HG02981 (cell line): ENCODE measurements around the gene SMIM7.

ENCODE experiments used
- ATAC-seq: cut with Tn5 transposase; IDR thresholded peaks from one replicate; pipeline ENCODE4 v1.9.1; 2021; ENCODE audit warnings: mild to moderate bottlenecking, moderate library complexity; ENCODE audit not compliant: unreplicated experiment

SMIM7 gene

DNA sequence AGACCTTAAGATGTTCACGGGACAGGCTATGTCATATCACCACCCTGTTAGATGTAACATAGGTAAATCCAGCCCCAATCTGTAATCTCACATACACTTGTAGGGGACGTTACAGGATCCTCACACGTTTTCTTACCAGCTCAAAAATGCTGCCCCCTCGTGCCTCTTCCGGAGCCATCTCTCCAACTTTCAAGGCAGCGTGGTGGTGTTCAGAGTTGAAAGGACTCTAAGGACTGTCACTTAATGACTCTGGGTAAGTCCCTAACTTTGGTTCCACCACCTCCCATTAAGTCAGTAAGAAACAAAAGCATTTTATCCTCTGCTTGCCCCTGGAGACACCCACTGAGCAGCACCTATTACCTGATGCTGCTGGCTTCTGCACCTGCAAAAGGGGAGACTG is 36.4 kb downstream of the SMIM7 start:
- ATAC-seq, result no peak

DNA sequence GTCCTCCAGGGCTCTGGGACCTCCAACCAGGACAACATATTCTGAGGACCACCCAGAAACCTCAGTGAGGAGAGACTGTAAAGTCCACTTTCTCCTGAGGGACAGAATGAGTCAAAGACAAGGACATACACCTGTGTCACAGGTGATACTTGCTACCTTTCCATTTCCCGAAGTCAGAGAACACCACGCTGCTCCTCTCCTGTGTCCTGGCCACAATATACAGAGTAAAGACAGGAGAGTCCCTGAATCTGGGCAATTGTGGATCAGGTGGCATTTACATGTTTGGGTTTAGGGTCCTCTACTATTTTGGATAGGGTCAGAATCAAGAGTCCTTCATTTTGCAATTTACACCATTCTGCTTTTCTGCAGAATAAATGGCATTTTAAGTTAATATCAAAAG is 36.9 kb downstream of the SMIM7 start:
- ATAC-seq, result no peak

DNA sequence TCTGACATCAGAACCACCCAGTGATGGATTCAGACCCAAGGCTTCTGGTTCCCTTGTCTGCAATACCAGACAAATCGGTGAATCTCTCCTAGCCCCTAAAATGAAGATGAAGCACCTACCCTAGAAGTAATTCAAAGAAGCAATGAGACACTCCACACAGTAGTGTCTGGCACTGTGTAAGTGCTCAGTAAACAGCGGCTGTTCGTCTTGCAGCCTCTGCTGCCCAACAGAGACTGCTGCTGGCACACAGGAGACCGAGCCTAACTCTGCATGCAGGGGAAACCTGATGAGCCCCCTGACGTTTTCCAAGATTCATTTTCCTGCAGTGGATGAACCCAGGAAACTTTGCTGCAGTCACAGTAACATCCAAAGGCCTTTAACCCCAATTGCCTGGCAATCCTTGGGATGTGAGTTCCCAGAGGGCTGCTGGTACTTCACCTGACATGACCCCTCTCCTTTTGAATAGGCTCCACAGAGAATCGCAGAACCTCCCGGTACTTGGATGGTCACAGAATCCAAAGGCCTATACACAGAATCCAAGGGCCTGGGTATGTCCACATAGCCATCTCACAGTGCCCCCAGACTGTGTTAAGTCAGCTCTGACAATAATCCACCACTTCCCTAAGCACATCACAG is 38.7 kb downstream of the SMIM7 start:
- no peak for ATAC-seq

DNA sequence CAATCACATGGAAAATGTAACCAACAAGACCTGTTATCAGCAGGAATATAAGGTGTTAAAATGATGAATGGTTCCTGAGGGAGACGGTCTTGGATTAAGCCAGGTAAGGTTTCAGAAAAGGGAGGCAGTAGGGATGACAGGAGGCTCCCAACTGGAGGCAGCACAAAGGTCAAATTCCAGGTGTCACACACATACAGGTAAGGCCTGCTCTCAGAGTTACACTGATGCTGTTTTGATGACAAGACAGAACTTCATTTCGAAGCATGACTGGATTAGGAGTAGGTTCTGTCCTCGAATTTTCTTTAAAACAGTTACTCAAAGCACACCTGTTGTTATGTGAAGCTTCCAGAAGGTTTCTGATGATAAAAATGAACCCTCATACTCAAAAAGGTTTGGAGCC is 39.4 kb downstream of the SMIM7 start:
- ATAC-seq, result no peak

DNA sequence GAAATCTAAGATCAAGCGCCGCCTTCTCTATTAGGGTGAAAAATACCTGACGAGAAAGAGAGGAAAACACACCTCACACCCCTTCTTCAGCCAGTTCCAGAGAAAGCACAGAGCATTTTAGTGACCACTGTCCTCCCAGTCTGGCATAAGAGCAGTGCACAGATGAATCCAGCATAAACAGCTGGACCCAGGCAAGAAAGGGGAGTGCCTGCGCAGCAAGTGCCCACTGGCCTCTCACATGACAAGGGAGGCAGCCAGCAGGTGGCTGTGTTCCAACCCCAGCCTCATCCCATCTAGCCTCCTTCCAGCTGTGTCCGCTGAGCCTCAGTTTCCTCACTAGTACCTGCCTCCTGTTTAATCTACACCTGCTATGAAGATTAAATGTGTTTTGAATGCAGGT is 39.9 kb downstream of the SMIM7 start:
- no peak for ATAC-seq

DNA sequence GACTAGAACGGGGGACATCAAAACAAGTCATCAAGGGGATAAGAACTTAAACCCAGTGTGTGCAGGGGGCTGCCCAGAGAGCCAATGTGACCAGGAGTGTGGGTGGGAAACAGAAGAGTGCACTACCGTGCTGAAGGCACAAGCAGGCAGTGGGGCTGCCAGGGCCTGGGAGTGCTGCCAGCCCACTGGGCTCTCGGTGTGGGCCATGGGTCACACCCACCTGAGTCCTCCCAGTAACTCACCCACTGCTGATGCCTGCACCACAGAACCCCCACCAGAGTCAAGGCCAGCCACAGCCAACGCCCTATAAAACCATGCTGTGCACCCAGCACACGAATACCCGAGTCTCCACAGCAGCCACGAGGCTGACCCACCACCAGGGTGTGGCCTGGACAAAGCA is 40.5 kb downstream of the SMIM7 start:
- ATAC-seq, result no peak

DNA sequence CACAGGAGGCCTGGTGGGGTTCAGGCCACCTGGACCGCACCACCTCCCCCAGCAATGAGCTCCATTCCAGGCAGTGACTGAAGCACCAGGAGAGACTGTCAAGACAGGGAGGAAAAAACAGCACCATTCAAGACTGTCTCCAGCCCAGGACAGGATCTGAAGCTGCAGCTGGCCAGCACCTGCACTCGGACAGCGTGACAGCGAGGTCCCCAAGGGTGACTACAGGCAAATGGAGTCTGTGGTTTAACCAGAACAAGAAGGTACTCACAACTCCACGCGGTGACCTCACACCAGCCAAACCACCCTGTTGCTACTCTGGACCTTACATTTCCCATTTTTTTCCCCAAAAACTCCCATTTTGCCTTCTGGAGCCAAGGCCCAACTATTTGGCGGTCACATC is 41.7 kb downstream of the SMIM7 start:
- ATAC-seq, result no peak

DNA sequence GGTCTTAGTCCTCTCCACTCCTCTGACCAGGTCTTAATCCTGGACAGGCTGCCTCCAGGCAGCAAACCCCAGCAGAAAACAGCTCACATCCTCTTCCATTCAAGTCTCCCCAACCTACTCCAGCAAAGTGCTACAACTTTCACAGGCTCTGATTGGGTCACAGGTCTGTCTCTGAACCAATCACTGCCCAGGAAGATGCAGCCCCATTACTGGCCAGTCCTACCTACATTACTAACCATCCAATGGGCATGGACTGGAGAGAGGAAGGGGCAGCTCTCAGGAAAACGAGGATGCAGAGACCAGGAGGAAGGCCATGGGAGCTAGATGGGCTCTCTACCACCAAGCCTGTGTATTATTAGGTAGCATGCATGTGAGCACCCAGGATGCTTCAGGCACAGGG is 44.1 kb downstream of the SMIM7 start:
- no peak for ATAC-seq

DNA sequence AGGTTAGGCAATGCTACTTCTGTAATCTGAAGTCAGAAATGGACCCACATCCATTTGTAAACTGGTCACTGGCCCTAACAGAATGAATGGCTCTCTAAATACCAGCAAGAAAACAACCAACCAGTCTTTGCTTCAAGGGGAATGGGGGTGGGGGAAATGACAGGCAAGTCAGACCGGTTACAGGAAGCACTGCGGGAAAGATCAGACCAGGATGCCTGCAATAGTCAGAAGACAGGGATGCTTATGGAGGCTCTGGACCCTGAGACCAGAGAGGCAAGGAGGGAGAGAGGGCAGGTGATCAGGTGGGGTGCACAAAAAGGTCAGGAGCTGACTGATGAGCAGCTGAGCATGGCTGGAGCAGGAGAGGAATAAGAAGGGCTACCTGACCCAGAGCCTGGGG is 45.0 kb downstream of the SMIM7 start:
- ATAC-seq, result no peak

DNA sequence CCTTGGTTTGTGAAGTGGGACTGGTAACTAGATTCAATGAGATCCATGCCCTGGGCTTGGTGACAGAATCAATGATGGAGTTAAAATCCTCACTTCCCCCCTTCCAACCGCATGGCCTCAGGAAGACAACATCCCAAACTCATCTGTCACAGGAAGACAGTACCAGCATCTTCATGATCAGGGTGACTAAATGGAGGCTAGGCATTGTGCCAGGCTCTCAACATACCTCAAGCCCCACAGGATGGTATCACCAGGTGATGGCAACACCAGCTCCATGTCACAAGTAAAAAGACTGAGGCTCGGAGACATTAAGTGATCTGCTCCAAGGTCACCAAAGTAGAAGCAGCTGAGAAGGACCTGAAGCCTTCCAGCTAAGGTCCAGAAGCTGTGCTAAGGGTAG is 46.1 kb downstream of the SMIM7 start:
- ATAC-seq, result no peak

DNA sequence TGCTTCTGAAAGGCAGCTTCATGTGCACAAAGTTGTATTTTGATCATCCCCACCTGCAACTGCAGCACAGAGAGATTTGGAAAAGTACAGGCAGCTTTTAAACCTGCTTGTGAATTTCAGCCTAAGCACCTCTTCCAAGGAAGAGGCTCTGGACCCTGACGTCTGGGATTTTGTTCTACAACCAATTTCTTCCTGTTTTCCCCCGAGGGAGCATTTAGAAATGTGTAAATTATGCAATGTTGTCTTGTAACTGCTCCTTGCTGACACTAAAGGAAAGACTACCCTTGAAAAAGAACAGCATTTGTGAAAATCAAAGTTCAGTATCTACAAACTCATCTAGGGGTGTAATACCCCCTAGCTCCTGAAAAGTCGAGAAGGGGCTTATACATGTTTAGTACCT is 47.3 kb downstream of the SMIM7 start:
- no peak for ATAC-seq

DNA sequence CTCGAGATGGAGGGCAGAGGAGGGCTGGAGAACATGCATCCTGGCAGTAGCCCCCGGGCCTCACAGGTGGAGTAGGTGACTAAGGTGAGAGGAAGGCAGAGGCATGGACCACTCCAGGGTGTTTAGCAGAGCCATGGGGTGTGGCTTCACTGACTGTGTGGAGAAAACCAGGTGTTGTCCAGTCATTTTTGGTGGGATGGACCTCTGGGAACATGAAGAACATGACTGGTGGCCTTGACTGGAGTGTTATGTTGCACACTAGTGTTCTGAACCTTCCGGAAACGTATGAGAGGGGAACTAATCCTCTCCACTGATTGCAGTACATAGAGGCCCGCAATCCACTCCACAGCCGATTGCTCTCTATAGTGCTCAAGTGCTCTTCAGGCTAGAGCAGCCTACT is 48.8 kb downstream of the SMIM7 start:
- no peak for ATAC-seq

DNA sequence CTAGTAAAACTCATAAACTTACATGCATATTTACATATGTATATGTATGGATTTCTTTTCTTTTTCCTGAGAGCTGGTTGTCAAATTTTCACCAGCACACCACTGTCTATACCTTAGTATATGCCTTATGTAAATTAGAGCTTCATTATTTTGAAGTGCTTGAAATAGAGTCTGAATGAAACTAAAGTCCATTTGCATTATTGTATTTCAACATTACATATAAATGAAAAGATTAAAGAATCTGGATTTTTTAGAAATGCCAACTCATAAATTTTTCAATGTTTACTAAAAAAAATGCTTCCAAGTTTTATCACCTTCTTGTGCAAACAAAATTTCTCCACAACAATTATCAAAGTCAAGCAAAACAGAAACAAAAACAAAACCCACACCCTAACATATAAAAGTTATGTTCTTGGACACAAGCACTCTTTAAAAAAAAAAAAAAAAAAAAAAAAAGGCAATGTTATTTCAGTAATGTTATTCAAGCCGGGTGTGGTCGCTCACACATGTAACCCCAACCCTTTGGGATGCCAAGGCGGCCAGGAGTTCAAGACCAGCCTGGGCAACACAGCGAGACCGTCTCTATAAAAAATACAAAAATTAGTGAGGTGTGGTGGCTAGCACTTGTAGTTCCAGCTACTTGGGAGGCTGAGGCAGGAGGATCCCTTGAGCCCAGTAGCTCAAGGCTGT is 50.3 kb downstream of the SMIM7 start:
- no peak for ATAC-seq

DNA sequence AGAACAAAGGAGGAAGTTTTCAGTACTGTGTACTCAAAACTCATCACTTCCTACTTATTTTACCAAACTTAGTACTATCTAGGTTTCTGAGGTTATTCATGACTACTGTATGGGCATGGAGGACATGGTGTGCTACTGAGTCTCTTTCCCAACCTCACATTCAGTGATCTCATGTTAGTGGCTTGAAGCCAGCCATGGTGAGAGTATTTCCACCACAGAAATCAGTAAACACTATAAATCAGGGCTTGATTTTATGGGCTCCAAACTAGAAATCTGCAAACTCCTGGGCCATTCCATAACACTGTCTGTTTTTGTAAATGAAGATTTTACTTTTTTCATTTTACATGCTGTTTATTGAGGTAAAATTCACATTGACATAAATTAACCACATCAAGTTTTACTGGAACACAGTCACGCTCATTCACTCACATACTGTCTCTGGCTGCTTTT is 51.6 kb downstream of the SMIM7 start:
- no peak for ATAC-seq

DNA sequence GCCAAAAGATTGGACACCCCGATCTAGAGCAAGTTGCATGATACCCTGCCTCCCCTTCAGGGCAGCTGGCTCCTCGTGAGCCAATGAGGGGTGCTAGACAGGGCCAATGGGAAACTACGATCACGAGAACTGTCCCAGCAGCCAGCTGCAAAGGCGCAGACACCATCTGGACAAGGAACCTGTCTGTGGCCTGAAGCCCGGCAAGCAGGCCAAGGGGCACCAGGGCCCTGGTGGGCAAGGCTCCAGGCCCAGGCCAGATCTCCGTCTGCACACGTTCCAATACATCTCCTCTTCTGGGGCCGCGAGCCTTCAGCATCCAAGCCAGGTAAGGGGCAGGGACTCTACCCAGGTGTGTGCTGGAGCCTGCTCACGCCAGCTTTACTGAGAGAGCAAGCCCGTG is 52.1 kb downstream of the SMIM7 start:
- ATAC-seq, result no peak

DNA sequence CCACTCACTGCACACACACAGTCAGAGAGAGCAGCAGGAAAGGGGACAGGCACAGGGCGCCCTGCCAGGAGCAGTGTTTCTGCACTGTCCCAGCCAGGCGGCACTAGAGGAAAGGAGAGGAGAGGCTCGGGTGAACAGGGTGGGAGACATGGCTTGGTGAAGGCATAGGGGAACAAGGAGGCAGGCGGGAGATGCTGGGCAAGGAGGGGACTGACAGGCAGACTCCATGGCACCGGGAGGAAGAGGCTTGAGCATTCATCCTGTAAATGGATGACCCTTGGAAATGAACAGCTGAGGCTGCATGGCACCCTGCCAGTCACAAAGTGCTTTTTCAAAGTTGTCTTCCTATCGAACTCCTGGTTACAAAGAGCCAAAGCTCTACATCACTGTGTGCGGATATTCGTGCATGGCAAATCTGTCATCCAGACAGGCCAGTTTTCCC is 54.4 kb downstream of the SMIM7 start:
- ATAC-seq, result no peak

DNA sequence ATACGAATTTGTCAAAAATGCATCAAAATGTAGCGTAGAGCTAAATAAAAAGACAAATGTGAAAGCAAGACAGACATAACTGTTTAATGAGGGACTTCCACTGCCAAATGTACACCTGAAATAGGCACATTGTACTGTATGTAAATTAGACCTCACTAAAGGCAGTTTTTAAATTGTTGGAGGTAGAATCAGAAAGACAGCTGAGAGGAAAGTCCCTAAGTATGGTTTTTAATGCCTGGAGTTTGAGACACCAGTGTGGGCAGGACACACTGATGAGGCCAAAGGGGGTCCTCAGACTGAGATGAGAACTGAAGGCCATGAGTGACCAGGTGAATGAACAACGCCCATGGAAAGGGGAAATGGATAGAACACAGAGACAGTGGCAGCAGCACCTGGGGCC is 54.8 kb downstream of the SMIM7 start:
- ATAC-seq, result no peak

DNA sequence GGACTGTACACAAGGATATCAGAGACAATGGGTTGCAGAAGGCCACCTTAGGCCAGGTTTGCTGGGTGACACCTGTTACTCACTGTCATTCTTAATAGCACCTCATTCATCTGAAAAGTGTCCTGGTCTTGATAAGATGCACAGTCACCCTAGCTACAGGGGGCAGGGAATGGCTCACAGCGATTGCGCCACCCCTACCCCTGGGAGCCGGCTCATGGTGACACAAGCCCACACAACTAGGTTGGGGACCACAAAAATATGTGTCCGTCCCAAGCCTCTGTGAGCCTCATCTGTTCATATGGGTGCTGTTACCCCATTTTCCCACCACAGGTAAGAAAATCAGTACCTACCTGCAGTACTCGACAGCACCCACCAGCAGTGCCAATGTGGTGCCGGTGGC is 55.3 kb downstream of the SMIM7 start:
- no peak for ATAC-seq

DNA sequence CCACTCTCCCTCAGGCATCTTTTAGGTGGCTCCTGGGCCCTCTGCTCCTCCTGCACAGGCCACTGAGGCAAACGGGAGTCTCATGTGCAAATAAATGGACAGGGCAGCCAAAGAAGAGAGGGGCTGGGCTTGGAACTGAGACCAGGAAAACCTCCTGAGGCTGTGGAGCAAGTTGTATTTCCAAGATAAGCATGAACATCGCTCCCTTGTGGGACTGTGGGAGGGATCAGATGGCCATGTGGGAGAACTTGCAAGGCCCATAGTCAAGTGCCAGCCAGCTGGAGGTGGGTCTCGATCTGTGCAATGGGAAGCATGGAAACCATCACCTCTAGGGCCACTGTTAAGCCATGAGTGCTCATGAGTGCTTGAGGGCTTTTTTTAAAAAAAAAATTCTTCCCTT is 56.9 kb downstream of the SMIM7 start:
- no peak for ATAC-seq

DNA sequence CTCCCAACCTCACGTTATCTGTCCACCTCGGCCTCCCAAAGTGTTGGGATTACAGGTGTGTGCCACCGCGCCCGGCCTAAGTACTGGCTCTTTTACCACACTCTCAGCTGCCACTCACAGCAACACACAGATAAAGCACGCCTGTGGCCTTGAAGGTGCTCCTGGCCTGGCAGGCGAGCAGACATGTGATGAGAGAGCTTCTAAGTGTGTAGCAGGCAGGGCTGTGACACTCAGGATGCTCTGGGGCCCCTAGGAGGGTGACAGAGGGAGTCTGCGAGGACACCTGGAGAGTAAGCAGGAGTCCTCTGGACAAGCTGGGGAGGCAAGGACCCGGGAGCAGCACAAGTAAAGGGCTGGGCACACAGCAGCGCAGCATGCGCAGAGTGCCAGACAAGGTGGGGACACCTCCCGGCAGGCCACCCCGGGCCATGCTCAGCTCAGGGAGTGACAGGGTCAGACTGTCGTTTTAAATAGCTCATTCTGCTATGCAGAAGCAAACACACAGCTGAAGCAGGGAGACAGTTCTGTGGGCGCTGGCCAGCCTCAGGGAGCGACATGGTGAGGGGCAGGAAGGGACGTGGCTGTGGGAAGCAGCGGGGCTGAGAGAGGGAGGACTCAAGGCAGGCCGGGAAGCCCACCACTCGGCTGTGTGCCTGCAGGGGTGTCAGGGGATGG is 58.4 kb downstream of the SMIM7 start:
- no peak for ATAC-seq

DNA sequence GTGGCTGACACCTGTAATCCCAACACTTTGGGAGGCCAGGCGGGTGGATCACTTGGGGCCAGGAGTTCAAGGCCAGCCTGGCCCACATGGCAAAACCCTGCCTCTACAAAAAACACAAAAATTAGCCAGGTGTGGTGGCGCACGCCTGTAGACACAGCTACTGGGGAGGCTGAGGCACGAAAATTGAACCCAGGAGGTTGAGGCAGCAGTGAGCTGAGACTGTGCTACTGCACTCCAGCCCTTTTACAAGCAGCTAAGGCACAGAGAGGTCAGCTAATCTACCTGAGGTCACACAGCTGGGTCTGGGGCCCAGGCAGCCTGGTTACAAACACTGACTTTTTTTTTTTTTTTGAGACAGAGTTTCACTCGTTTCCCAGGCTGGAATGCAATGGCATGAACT is 59.1 kb downstream of the SMIM7 start:
- no peak for ATAC-seq

DNA sequence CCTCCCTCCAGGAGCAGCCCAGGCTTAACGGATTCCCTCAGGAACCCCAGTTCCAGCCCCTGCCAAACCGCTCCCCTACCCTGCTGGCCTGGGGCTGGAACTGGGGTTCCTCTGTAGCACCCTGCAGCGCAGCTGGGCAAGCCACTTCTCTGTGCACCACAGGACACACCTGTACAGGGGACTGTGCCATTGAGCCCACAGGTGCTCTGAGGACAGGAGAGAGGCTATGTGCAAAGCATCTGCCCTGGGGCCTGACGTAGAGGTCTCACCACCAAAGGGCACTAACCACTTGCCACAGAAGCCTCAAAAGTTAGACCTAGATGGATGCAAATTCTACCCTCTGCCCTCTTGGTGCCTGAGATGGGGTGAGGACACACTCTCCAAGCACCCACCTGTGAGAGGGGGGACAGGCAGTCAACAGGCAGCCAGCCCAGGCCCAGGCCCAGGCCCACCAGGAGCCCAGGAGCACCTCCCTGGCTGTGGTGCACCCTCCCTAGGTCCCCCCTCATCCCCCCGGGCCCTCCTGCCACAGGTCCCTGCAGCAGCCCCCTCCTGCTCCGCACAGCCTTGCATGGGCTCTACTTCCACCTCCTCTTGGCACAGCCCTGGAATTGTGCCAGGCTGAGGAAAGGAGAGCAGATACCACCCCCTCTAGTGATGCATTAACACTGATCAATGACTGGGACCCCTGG is 60.1 kb downstream of the SMIM7 start:
- no peak for ATAC-seq
